Hepatocyte (in vitro differentiated cells): ENCODE measurements around the gene PPP1R1C.

Source experiments
- CTCF ChIP-seq: fragments of 200-600 bp; sonication (generic); IDR thresholded peaks from 2 replicates; pipeline ENCODE4 v1.5.1; 2016; ENCODE audit warnings: antibody characterized with exemption, mild to moderate bottlenecking; ENCODE audit not compliant: poor library complexity
- EZH2 ChIP-seq: fragments of 200-600 bp; sonication (generic); IDR thresholded peaks from 2 replicates; pipeline ENCODE4 v1.6.1; 2016; ENCODE audit warnings: antibody characterized with exemption, mild to moderate bottlenecking, borderline replicate concordance

DNA sequence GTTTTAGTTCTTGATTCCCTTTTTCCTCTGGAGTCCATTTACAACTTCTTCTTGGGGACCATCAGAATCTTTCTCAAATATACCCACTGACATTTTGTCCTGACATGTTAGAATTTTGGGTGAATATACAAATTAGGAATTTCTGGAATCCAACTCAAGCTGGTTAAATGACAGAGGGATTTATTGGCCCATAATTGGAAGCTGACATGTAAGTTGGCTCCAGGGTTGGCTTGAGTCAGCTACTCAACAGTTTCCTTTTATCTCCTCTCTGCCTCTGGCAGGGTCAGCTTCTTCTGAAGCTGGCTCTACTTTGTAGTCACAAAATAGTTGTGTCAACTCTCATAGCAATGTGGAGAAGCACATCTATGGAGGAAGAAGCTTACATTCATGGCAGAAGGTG is 36.6 kb upstream of the PPP1R1C start:
- no peak for TF ChIP-seq CTCF
- no peak for TF ChIP-seq EZH2
